PC-3 (cell line): Measurements from ENCODE around the gene MAP2K3.
"Not testable (repeated sequence)": the region's sequence is repeated elsewhere in the genome, so short reads cannot be mapped to it uniquely, and the experiment has no call there.

Experiments used
- CTCF ChIP-seq: fragments of 300-600 bp; sonication (generic); conservative IDR thresholded peaks from 2 replicates; pipeline ENCODE4 v1.5.1; 2017; ENCODE audit warnings: antibody characterized with exemption, low read depth, mild to moderate bottlenecking, low read length
- EZH2 ChIP-seq: fragments of 300-600 bp; sonication (generic); IDR thresholded peaks from one replicate; pipeline ENCODE4 v1.6.1; 2017; ENCODE audit warnings: antibody characterized with exemption, mild to moderate bottlenecking, low read length; ENCODE audit not compliant: unreplicated experiment
- EZH2phosphoT487 ChIP-seq: fragments of 300-600 bp; sonication (generic); IDR thresholded peaks from 2 replicates; pipeline ENCODE4 v1.6.1; 2018; ENCODE audit warnings: mild to moderate bottlenecking, antibody characterized with exemption, low read length, borderline replicate concordance

- not testable (repeated sequence) for TF ChIP-seq EZH2, CTCF, EZH2phosphoT487
Observed at GRCh38 chr17:21339571-21339970, 55.1 kb downstream of the MAP2K3 start.
